ENCODE results near the gene DNAAF5.

- TF ChIP-seq, protein P1, sequence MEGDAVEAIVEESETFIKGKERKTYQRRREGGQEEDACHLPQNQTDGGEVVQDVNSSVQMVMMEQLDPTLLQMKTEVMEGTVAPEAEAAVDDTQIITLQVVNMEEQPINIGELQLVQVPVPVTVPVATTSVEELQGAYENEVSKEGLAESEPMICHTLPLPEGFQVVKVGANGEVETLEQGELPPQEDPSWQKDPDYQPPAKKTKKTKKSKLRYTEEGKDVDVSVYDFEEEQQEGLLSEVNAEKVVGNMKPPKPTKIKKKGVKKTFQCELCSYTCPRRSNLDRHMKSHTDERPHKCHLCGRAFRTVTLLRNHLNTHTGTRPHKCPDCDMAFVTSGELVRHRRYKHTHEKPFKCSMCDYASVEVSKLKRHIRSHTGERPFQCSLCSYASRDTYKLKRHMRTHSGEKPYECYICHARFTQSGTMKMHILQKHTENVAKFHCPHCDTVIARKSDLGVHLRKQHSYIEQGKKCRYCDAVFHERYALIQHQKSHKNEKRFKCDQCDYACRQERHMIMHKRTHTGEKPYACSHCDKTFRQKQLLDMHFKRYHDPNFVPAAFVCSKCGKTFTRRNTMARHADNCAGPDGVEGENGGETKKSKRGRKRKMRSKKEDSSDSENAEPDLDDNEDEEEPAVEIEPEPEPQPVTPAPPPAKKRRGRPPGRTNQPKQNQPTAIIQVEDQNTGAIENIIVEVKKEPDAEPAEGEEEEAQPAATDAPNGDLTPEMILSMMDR (IDR thresholded peaks at IDR 0.05): no peak
- TF ChIP-seq POLR2A (IDR thresholded peaks at IDR 0.05): no peak
Measured at GRCh38 chr7:831596-832166, 105.2 kb downstream of the DNAAF5 start.
